HG03457 (cell line): ENCODE data around the gene ATG4A.

ENCODE experiments used
- ATAC-seq: cut with Tn5 transposase; IDR thresholded peaks from one replicate; pipeline ENCODE4 v1.9.1; 2021; ENCODE audit warnings: moderate number of reproducible peaks; ENCODE audit not compliant: unreplicated experiment

Gene ATG4A

GRCh38 chrX:108121291-108121690 lies 29.7 kb downstream of the ATG4A start:
- ATAC-seq, result no peak

DNA sequence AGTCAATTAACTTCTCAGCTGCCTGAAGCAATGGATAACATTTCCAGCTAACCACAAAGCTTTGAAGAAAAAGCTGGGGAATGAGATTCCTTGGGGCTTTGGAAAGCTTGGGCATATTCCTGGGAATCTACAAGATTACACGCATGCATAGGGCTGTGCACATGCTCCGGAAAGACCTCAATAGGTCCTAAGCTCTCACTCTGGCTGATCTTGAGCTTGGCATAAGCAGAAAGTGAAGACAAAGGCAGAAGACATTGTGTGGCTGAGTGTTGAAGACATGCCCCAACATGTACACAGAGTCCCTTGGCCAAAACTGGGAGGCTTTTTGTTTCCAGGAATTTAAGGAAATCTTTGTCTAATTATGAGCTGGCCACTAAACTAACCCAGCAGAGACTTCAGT lies 31.2 kb downstream of the ATG4A start:
- no peak for ATAC-seq

DNA sequence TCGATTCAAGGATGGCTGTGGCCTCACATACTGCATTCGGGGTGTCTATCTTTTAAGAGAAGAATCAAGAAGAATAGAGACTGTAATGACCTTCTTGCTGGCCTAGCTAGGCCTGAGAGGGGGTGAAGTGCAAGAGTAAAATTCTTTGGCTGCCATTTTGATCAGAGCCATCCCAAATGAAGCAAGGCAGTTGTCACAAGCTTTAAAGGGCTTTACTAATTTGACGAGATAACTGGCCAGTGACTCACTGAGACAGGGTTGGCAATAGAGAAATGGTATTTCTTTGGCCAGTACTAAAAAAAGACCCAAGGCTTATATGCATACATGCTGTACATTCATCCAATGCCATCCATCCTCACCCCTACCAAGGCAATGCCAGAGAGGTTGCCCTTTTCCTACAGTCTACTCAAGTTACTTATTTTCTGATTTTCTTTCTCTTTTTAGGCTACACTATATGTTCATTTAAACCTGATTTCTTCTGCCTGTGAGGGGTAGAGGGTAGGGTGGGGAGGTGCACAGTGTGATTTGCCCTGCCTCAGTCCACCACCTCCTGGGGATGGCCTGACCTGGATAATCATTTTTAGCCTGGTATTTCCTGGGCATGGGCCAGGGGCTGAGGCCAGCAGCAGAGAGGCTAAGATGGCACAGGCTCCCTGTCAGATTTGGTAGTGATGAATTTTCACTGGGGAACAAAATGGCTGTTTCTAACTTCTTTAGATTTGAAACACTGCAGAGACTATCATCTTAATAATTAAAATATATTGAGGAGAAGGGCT lies 32.2 kb downstream of the ATG4A start:
- no peak for ATAC-seq

DNA sequence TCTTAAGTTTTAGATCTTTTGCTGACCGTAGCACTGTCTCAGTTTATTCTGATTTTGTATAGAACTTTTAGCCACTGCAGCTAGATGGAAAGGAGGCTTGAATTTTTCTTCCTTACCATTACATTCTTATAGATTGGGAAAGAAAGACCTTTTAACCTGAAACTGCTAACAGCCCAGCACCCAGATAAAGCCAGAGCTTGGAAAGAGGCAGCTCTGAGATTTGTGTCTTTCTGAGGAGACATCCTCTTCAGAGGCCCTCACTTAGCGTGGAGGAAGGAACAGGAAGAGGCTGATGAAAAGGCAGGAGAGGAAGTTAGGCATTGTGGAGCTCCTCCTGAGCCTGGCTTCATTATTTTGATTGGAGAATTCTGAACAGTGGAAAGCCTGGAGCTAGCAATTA lies 35.1 kb downstream of the ATG4A start:
- no peak for ATAC-seq

DNA sequence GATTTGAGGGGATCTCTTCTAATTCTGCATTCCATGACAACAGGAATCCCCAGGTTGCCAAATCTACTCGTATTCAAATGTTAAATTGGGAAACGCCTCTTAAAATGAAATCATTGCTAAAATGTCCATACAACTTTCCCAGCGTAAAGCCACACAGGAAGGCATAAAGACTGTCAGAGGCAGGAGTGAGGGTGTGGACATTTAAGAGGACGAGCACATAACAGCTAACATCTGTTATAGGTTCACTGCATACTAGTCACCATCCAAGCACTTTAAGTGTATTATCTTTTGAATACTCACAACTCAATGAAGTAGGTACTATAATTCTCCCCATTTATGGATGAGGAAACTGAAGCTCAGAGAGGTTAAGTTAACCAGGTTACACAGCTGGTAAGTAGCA lies 35.6 kb downstream of the ATG4A start:
- ATAC-seq, result no peak

DNA sequence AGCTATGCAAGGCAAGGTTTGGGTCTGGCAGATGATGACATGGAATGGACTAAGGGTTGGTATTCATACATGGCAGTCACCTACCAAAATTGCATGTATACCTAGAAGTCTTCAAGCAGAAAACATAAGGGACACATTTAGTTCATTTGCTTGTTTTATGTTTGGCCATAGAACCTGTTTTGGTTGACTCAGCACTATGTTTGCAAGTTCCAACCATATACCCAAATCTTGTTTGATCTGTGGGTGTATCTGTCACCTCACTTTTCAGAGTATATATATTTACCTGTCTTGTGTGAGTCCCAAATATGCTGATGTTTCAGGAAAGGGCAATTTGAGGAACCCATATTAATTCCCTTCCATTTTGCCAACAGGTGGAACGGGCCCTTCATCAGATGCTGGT lies 39.3 kb downstream of the ATG4A start:
- ATAC-seq, result no peak

DNA sequence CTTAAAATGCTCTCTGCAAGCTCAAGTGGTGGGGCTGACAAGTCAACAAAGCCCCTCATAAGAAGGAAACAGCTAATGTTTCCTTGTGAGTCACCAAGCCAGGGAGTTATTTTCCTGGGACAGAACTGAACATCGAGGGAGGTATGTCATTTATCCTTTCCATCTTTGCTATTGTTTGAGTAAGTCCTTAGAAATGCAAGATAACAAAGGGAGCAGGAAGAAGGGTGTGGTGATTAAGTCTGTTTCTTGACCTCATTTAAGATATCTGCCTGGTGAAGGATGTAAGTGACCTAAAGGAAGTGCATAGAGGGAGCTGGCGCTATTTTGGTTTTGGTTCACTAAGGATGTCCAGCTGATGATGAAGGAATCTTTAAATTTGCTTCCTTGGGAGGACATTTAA lies 39.9 kb downstream of the ATG4A start:
- ATAC-seq, result no peak

GRCh38 chrX:108132034-108132433 lies 40.5 kb downstream of the ATG4A start:
- no peak for ATAC-seq

- ATAC-seq, result no peak
These were observed 41.3 kb downstream of the ATG4A start for GRCh38 chrX:108132876-108133275.

GRCh38 chrX:108134724-108135123 lies 43.1 kb downstream of the ATG4A start:
- no peak for ATAC-seq

DNA sequence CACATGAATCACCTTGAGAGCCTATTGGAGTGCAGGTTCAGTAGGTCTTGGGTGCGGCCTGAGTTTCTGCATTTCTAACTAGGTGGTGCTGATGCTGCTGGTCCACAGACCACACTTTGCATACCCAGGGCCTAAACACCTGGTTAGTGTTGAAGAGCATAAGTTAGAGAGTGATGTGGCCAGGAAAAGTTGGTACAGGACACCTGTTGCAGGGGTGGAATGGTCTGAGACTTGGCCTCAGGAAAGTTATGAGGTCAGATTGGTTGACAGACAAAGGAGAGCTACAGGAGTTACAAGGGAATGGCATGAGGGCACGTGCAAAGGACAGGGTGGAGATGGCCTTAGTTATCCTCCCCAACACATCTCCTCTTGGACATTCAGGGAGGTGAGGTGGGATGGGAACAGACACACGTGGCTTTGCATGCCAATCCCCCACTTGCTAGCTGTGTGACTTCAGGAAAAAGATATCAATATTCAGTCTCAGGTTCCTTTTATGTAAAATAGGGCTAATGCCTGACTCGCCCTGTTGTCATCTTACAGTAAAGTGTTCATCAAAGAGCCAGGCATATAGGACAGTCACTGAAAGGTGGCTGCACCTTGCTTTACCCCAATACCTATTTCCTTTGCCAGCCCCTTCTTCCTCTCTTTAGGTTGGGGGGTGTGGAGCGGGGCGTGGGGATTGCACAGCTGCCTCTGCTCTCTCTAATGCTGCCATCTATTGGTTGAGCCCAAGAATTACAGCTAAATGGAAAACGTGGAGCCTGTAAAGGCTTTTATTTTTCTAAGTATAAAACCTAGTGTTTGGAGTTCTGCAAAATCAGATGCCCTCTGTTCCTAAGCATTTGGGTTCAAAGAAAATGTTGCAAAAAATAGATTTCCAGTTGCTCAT lies 47.5 kb downstream of the ATG4A start:
- no peak for ATAC-seq

GRCh38 chrX:108148524-108148923 lies 56.9 kb downstream of the ATG4A start:
- ATAC-seq, result peak; percentile 92

GRCh38 chrX:108156082-108156481 lies 64.5 kb downstream of the ATG4A start:
- no peak for ATAC-seq

DNA sequence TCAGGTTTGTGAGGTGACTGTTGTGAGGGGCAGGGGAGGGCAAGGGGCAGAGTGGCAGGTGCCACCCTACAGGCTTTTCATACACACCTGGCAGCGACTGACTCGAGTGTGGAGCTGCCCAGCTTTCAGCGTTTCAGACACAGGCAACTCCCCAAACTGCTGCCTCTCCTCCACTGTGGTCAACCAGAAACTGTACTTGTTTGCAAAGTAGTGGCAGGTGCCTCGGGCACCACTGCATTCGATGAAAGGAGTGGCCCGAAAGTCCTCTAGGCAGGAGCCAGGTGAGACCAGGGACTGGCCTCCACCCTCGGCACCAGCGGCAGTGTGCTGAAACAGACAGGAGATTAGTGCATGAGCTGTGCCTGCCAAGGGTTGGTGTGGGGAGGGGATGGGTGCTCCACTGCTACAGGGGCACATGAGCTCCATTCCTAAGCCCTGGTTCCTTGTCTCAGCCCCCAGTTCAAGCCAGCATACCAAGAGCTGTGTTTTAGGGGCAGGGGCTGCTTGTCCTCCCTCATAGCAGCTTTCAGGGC lies 65.4 kb downstream of the ATG4A start:
- no peak for ATAC-seq

GRCh38 chrX:108157628-108158027 lies 66.0 kb downstream of the ATG4A start:
- ATAC-seq, result no peak

GRCh38 chrX:108159028-108159670 lies 67.6 kb downstream of the ATG4A start:
- ATAC-seq, result no peak

- no peak for ATAC-seq
These were observed 68.7 kb downstream of the ATG4A start for GRCh38 chrX:108160309-108160708.

DNA sequence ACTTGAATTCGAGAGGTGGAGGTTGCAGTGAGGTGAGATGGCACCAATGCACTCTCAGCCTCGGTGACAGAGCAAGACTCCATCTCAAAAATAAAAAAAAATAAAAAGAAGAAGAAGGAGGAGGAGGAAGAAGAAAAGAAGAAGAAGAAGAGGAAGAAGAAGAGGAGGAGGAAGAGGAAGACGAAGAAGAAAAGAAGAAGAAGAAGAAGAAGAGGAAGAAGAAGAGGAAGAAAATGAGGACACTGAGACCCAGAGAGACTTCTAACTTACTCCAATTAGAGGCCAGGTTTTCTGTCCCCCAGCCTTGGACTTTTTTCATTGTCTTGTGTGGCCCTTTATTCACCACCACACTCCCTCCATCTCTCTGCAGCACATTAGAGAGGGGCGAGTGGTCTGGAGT lies 70.7 kb downstream of the ATG4A start:
- ATAC-seq, result no peak

DNA sequence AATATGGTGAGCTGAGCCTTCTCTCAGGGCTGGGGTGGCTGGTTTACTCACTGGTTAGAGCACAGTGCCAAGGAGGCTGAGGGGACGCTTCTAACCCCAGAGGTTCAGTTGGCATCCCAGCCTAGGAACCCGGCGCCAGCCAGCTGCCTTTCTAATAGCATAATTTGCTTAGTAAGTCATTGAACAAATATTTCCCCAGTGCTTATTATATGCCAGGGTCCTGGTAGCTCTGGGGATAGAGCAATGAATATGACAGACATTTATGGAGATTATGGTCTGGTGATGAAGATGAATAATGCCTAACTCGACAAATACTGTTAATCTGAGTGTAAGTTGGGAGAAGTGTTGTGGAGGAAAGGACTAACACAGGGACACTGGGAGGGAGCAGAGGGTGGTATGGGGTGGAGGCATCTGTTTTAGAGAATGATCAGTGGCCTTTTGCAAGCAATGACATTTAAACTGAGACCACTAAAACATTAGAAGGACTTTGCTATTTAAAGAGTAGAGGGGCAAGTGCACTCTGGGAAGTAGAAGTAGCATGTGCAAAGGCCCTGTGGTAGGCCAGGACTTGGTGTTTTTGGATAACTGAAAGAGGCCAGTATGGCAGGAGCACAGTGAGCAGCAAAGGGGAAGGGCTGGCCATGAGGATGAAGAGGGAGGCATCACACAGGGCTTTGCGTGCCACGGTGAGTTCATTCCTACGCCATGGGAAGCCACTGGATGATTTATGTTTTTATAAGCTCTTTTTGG lies 71.9 kb downstream of the ATG4A start:
- ATAC-seq, result no peak

- ATAC-seq, result no peak
These were observed 74.0 kb downstream of the ATG4A start for GRCh38 chrX:108165383-108166111.
